Endometrial microvascular endothelial cells (primary cell): Measurements from ENCODE around the gene KRT9. TPM values are rescaled to one million over a fixed set of nuclear protein-coding genes. Genes with fewer than 3 reads are reported as not detected.
"Not testable (repeated sequence)": the region's sequence is repeated elsewhere in the genome, so short reads cannot be mapped to it uniquely, and the experiment has no call there.

Source experiments
- in situ Hi-C: cut with HindIII; loops from 2 replicates; pipeline ENCODE4 v1.10.0; 2017; ENCODE audit warnings: low sequenced_read_pairs, low pct_unique_long_range_greater_than_20kb; ENCODE audit errors: inconsistent ontology term
- total RNA-seq: library from RNA; depleted of rRNA; stranded (reverse); fragments of >200 nt; gene quantifications from one replicate; pipeline ENCODE4 v1.2.3, GENCODE V29; 2015; ENCODE audit errors: inconsistent ontology term

KRT9 gene
- total RNA-seq, 1 donor from 2014 or later, result not detected

DNA sequence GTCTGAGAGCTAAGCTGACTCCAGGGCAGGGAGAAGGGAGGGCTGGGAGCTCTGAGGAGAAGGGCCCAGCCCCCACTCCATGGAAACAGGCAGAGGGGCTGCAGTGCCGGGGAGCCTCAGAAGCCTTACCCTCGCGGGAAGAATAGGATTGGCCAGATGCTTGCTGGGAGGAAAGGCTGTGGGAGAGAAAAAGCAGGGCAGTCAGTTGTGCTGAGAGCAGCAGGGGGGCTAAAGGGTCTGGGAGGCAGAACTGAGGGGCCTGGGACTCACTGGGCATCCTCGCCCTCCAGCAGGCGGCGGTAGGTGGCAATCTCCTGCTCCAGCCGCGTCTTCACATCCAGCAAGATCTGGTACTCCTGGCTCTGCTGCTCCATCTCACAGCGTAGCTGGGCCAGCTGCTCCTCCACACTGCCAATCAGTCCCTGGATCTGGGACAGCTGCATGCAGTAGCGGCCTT is 38.2 kb upstream of the KRT9 start:
- in situ Hi-C loops, result not testable (repeated sequence)

GRCh38 chr17:41606930-41607329 is 35.1 kb upstream of the KRT9 start:
- in situ Hi-C loops, result not testable (repeated sequence)

- in situ Hi-C loops, result no loop called here
Measured at GRCh38 chr17:41602524-41602923, 30.7 kb upstream of the KRT9 start.

DNA sequence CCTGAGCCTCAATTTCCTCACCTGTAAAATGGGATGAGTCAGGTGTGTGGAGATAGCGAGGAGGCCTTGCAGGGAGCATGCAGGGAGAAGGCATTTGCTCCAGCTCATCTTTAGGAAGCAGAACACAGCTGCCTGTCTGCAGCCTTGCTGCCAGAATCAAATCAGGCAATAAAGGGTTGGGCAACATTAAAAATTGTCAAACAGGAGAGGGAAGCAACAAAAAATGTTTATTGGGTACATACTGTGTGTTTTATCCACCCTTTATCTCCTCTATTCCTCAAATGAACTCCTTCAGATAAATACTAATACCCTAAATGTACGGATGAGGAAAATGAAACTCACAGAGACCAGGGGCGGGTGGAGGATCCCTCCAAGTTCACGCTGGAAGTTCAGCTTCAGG is 28.5 kb upstream of the KRT9 start:
- in situ Hi-C loops, result no loop called here

- in situ Hi-C loops, result no loop called here
Measured at GRCh38 chr17:41599680-41600079, 27.8 kb upstream of the KRT9 start.

DNA sequence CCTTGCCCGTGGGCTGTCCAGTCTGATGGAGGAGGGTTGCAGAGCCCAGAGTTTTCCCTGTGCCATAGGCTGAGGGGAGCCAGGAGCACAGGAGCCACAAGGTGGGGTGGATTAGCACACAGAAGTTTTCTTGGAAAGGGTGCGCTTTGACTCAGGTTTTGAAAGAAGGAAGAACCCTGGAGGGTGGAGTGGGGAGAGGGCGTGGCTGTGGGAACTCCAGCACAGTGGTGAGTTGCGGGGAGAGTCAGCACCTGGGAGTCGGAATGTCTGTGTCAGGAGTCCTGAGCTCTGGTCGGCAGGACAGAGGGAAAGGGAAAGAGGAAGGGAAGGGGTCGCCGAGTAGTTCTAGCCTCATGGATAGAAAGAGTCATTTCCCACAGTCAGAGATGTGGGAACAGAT is 23.7 kb upstream of the KRT9 start:
- in situ Hi-C loops, result no loop called here

- in situ Hi-C loops, result no loop called here
Measured at GRCh38 chr17:41594363-41594915, 22.6 kb upstream of the KRT9 start.

DNA sequence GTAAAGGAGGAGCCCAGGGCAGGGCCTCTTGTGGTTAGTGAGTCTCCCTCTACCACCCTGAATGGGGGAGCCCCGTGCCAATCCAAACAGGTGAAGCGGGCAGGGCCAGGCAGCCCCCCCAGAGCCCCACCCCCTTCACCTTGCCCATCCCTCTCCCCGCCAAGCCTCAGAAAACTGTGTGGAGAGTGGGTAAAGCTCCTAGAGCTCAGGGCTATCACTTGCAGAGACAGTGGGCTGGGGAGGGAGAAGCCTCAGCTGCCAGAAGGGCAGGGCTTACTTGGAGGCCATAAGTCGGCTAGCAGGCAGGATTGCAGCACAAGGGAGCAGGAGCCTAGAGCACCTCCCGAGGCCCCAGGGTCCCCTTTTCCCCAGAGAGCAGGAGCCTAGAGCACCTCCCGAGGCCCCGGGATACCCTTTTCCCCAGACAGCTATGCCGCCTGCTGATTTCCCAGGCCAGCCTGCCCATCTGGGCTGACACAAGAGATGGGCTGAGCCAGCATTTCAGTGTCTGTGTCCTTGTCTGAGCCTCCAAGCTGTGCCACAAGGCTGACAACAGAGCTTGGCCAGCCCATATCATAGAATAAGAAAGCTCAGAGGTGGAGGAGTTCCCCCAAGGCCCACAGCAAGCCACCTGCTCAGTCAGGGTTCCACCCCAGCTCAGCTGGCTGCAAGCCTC is 21.6 kb upstream of the KRT9 start:
- in situ Hi-C loops, result no loop called here

- in situ Hi-C loops, result no loop called here
Measured at GRCh38 chr17:41592601-41593305, 20.9 kb upstream of the KRT9 start.

DNA sequence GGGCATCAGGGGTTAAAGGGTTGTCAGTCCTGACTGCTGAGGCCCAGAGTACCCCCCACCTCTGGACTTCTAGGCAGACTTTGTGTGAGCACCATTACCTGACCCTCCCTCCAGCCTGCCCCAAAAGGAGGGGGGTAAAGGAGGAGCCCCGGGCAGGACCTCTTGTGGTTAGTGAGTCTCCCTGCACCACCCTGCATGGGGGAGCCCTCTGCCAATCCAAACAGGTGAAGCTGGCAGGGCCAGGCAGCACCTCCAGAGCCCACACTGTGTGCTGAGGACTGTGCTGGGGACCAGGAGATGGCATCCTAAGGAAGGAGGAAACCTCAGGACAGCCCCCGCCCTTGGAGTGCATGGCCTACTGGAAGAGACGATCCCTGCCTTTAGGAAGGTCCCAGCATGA is 17.4 kb upstream of the KRT9 start:
- in situ Hi-C loops, result no loop called here

- in situ Hi-C loops, result no loop called here
Measured at GRCh38 chr17:41588126-41588810, 16.4 kb upstream of the KRT9 start.

DNA sequence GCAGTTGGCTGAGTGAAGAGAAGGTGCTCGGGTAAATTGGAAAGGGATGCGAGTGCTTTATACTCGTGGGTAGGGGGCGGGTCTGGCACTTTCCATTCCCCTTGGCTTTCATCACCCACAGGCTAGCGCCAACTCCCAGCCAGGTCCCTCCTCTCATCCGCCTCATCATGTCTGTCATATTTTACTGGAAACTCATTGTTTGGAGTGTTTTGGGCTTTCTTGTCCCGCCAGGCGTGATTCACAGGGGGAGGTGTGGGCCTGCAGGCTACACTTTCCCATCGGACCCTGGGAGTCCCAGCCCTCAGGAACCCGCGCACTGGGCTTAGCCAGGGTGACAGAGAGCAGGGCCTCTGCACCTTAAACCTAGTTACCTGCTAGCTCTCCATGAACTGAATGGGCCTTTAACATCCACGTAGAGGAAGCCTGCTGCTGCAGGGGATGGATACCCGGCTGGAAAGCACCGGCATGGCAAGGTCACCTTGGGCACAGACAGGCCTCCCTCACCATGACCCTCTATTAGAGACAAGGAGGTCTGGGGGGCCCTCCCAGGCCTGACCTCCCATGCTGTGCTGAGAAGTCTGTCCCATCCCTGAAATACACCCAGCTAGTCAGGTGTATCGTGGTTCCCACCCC is 15.1 kb upstream of the KRT9 start, which contains the start of gene KRT14:
Gene KRT14, minus strand, starts transcription at position 33 of the 633 bp plus-strand sequence. CDS start 61 bp downstream, outside the sequence.
- in situ Hi-C loops, result no loop called here

GRCh38 chr17:41585301-41586056 is 13.6 kb upstream of the KRT9 start:
- in situ Hi-C loops, result no loop called here

DNA sequence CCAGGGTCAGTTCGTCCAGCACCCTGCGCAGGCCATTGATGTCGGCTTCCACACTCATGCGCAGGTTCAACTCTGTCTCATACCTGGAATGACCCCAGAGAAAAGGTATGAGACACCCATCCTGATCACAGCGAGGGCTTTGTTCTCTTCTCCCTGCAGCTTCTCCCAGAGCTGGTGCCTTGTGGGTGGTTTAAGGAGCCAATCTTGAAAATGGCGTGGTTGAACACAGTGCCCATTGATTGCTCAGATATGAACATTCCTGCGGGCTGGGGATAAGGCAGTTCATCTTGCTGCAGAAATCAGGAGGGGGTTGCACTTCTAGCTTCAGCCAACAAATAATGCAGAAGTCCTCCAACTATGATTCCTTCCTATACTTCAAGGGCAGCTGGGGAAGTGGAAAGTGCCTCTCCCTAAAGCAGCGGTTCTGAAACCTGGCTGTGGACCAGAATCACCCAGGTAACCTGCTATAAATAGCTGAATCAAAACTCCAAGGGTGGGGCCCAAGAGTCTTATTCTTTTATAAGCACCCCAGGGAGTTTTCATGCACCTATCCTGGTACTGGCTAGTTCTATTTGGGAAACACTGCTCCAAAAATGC is 12.6 kb upstream of the KRT9 start:
- in situ Hi-C loops, result not testable (repeated sequence)

DNA sequence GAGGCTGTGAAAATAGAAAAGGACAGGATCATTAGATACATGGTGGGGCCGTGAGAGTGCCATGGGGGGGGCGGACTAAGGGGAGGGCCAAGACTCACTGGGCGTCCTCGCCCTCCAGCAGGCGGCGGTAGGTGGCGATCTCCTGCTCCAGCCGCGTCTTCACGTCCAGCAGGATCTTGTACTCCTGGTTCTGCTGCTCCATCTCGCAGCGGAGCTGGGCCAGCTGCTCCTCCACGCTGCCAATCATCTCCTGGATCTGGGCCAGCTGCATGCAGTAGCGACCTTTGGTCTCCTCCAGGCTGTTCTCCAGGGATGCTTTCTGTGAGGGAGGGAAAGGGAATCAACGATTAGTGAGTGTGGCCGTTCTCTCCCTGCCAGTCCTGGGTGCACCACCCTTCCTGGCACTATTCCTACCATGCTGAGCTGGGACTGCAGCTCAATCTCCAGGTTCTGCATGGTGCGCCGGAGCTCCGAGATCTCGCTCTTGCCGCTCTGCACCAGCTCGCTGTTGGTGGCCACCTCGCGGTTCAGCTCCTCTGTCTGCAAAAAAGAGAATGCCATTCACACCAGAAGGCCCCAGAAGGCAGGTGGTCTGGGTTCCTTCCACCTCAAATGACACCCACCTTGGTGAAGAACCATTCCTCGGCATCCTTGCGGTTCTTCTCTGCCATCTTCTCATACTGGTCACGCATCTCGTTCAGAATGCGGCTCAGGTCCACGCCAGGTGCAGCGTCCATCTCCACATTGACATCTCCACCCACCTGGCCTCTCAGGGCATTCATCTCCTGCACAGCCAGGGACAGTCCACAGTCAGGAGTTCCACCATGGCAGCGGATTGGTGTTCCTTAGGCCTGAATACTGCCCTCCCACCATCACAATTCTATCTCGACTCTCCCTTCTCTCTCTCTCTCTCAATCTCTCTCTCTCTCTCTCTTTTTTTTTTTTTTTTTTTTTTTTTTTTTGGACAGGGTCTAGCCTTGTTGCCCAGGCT is 11.6 kb upstream of the KRT9 start:
- in situ Hi-C loops, result no loop called here

DNA sequence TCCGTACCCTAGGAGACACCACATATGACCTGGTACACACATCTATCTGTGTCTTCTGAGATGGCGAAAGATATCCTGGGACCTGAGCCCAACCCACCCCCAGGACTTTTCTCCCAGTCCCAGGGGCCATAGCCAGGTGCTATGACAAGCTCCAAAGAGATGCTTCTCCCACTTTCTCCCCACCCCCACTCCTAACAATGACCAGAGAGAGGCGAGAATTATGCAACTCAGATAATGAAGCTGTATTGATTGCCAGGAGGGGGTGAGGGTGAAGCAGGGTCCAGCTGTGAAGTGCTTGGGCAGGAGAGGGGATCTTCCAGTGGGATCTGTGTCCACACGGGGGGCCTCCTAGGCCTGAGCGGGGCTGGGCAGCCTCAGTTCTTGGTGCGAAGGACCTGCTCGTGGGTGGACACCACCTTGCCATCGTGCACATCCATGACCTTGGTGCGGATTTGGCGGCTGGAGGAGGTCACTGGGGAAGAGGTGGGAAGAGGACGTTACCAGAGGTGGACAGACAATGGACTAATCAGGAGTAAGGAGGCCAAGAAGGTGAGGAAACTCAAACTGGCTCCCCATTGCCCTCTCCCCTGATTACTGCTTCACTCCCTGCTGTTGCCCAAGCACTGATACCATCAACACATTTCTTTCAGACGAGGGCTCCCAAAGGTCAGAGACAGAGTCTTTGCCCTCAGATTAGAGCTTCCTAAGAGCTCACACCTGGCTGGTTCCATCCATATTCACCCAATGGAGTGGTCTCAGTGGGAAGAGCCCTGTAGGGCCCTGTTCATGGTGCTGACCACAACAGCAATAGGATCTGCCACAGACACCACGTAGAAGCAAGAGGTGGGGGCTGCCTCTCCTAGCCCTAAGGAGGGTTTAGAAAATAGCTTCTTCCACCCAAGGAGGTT is 10.5 kb upstream of the KRT9 start:
- in situ Hi-C loops, result not testable (repeated sequence)
